NOMO-1 (cell line): ENCODE results near the gene LAP3.

Experiments
- DNase-seq, 2 experiments: peaks; one replicate each; lab custom pipeline; 2025; ENCODE audit not compliant: unreplicated experiment in 2 of 2; lab: John Stamatoyannopoulos, UW

The LAP3 gene

GRCh38 chr4:17614416-17615299 lies 37.7 kb downstream of the LAP3 start, which contains the start of gene MED28:
Gene MED28, plus strand, starts transcription at chr4:17614641. Its CDS starts 14 bp downstream, at chr4:17614655.
- peak; percentile 76 to 91 for DNase-seq

GRCh38 chr4:17616283-17616682 lies 39.3 kb downstream of the LAP3 start:
- DNase-seq, result no peak

GRCh38 chr4:17618926-17619325 lies 41.9 kb downstream of the LAP3 start:
- DNase-seq, result no peak

- DNase-seq, result no peak
Observed at GRCh38 chr4:17619416-17620105, 42.6 kb downstream of the LAP3 start.

GRCh38 chr4:17623451-17624001 lies 46.5 kb downstream of the LAP3 start:
- DNase-seq, result no peak

- no peak for DNase-seq
Observed at GRCh38 chr4:17624821-17625220, 47.8 kb downstream of the LAP3 start.

GRCh38 chr4:17630228-17630627 lies 53.2 kb downstream of the LAP3 start:
- no peak for DNase-seq

- no peak for DNase-seq
Observed at GRCh38 chr4:17633600-17633999, 56.6 kb downstream of the LAP3 start.

- no peak for DNase-seq
Observed at GRCh38 chr4:17635056-17635455, 58.1 kb downstream of the LAP3 start.

- no peak for DNase-seq
Observed at GRCh38 chr4:17636341-17636695, 59.3 kb downstream of the LAP3 start.

GRCh38 chr4:17636696-17637622 lies 60.0 kb downstream of the LAP3 start:
- peak; percentile 27 to 59 for DNase-seq

- DNase-seq, result no peak
Observed at GRCh38 chr4:17639136-17639535, 62.1 kb downstream of the LAP3 start.

- no peak for DNase-seq
Observed at GRCh38 chr4:17642398-17642783, 65.4 kb downstream of the LAP3 start.

GRCh38 chr4:17646693-17647092 lies 69.7 kb downstream of the LAP3 start:
- no peak for DNase-seq

- no peak for DNase-seq
Observed at GRCh38 chr4:17647176-17647806, 70.3 kb downstream of the LAP3 start.

GRCh38 chr4:17647927-17648326 lies 70.9 kb downstream of the LAP3 start:
- no peak for DNase-seq

GRCh38 chr4:17650406-17650805 lies 73.4 kb downstream of the LAP3 start:
- no peak for DNase-seq

- DNase-seq, result no peak
Observed at GRCh38 chr4:17654701-17655100, 77.7 kb downstream of the LAP3 start.

GRCh38 chr4:17657090-17657489 lies 80.1 kb downstream of the LAP3 start:
- no peak for DNase-seq
